SK-N-SH (cell line): ENCODE results near the gene KCNK4. TPM values are rescaled to one million over a fixed set of nuclear protein-coding genes. Genes with fewer than 3 reads are reported as not detected.

Experiments used
- CTCF ChIA-PET: fragments of 300-600, 350-600 bp; formaldehyde crosslinking; extraction: SDS; loops from one replicate; lab custom pipeline; 2021; lab: Yijun Ruan, JAX
- POLR2A ChIA-PET: fragments of 350-600 bp; sonication (Branson Sonifier 250); formaldehyde crosslinking; extraction: SDS; loops from one replicate; lab custom pipeline; 2020; ENCODE audit warnings: antibody characterized with exemption, inconsistent platforms; lab: Yijun Ruan, JAX
- DNase-seq: peaks from one replicate; pipeline ENCODE4 v3.0.0; 2012
- H2AFZ ChIP-seq: fragments of 200-600 bp; sonication (generic); 2 replicates; pipeline ENCODE4 v1.8.1; 2016; ENCODE audit warnings: antibody characterized with exemption, mild to moderate bottlenecking, low read depth
- H3F3A ChIP-seq: fragments of 200-600 bp; sonication (generic); replicated peaks from 2 replicates; pipeline ENCODE3; 2016; ENCODE audit warnings: antibody characterized with exemption, mild to moderate bottlenecking; ENCODE audit not compliant: insufficient read depth
- H3K27ac ChIP-seq, 2 experiments: fragments of 200-500 bp in 1 of 2; fragments of 200-600 bp in 1 of 2; sonication (Bioruptor generic) in 1 of 2; sonication (generic), shearing (Covaris generic) in 1 of 2; 2 replicates each; pipeline versions ENCODE4 v1.5.1 to v1.6.1; 2014 to 2016; ENCODE audit warnings: low read depth in 2 of 2, inconsistent platforms in 1 of 2, low read length in 1 of 2, mild to moderate bottlenecking in 1 of 2, mixed read lengths in 1 of 2
- H3K27me3 ChIP-seq: fragments of 200-600 bp; sonication (generic), shearing (Covaris generic); 2 replicates; pipeline ENCODE4 v1.6.1; 2016; ENCODE audit warnings: mixed run types; ENCODE audit not compliant: insufficient read depth
- H3K36me3 ChIP-seq, 2 experiments: fragments of 200-500 bp in 1 of 2; fragments of 200-600 bp in 1 of 2; sonication (Bioruptor generic) in 1 of 2; sonication (generic) in 1 of 2; replicated peaks in 1 of 2; 2 replicates each; pipeline versions ENCODE3 to v1.5.1; 2014 to 2016; ENCODE audit warnings: low read length in 1 of 2, mild to moderate bottlenecking in 1 of 2; ENCODE audit not compliant: insufficient read depth in 2 of 2, control insufficient read depth in 1 of 2
- H3K4me1 ChIP-seq, 2 experiments: fragments of 200-500 bp in 1 of 2; fragments of 200-600 bp in 1 of 2; sonication (Bioruptor generic) in 1 of 2; sonication (generic), shearing (Covaris generic) in 1 of 2; 2 replicates each; pipeline versions ENCODE4 v1.5.1 to v1.6.1; 2014 to 2016; ENCODE audit warnings: low read depth in 1 of 2, low read length in 1 of 2, mixed run types in 1 of 2; ENCODE audit not compliant: insufficient read depth in 2 of 2, control insufficient read depth in 1 of 2
- H3K4me2 ChIP-seq: fragments of 200-600 bp; sonication (generic), shearing (Covaris generic); 2 replicates; pipeline ENCODE4 v1.6.1; 2017; ENCODE audit warnings: mixed run types
- H3K4me3 ChIP-seq, 2 experiments: fragments of 200-500 bp in 1 of 2; fragments of 200-600 bp in 1 of 2; sonication (Bioruptor generic) in 1 of 2; sonication (generic), shearing (Covaris generic) in 1 of 2; 2 replicates each; pipeline versions ENCODE4 v1.5.1 to v1.8.1; 2014 to 2016; ENCODE audit warnings: low read depth in 2 of 2, inconsistent platforms in 1 of 2, low read length in 1 of 2, mild to moderate bottlenecking in 1 of 2, mixed read lengths in 1 of 2, moderate library complexity in 1 of 2
- H3K79me2 ChIP-seq: fragments of 200-600 bp; sonication (generic); 2 replicates; pipeline ENCODE4 v1.8.1; 2017; ENCODE audit warnings: mild to moderate bottlenecking; ENCODE audit not compliant: insufficient read depth
- H3K9ac ChIP-seq: fragments of 200-600 bp; sonication (generic); 2 replicates; pipeline ENCODE4 v1.6.1; 2017; ENCODE audit warnings: mixed run types
- H3K9me2 ChIP-seq: fragments of 200-600 bp; sonication (generic); 2 replicates; pipeline ENCODE4 v1.6.1; 2017; ENCODE audit warnings: mixed run types
- H3K9me3 ChIP-seq: fragments of 200-600 bp; sonication (generic); 2 replicates; pipeline ENCODE4 v1.6.1; 2017; ENCODE audit warnings: mixed run types, mild to moderate bottlenecking, moderate library complexity
- H4K20me1 ChIP-seq: fragments of 200-600 bp; sonication (generic); 2 replicates; pipeline ENCODE4 v1.6.1; 2017; ENCODE audit warnings: mild to moderate bottlenecking, mixed run types; ENCODE audit not compliant: insufficient read depth
- CTCF ChIP-seq: fragments of 200-600 bp; sonication (generic); IDR thresholded peaks from 2 replicates; pipeline ENCODE4 v1.6.1; 2017; ENCODE audit warnings: antibody characterized with exemption, mild to moderate bottlenecking, moderate library complexity
- EP300 ChIP-seq, 2 experiments: IDR thresholded peaks; 2 replicates each; pipeline versions ENCODE4 v1.4.0 to v1.6.1; 2012; ENCODE audit warnings: borderline replicate concordance in 1 of 2, low read depth in 1 of 2, low read length in 1 of 2
- FOSL2 ChIP-seq: IDR thresholded peaks from 2 replicates; pipeline ENCODE4 v1.4.0; 2012; ENCODE audit warnings: low read depth, mild to moderate bottlenecking, moderate library complexity, borderline replicate concordance
- MAX ChIP-seq: IDR thresholded peaks from 2 replicates; pipeline ENCODE4 v1.4.0; 2012; ENCODE audit warnings: low read depth
- POLR2AphosphoS5 ChIP-seq: IDR thresholded peaks from 2 replicates; pipeline ENCODE4 v1.6.1; 2012; ENCODE audit warnings: low read depth, low read length
- RCOR1 ChIP-seq: fragments of 150-350 bp; IDR thresholded peaks from 2 replicates; pipeline ENCODE4 v1.6.1; 2017; ENCODE audit warnings: antibody characterized with exemption, low read length
- SIN3A ChIP-seq: IDR thresholded peaks from 2 replicates; pipeline ENCODE4 v1.6.1; 2012; ENCODE audit warnings: low read depth, mild to moderate bottlenecking, low read length, moderate library complexity, borderline replicate concordance
- TCF12 ChIP-seq: IDR thresholded peaks from 2 replicates; pipeline ENCODE4 v1.4.0; 2012
- YY1 ChIP-seq: IDR thresholded peaks from 2 replicates; pipeline ENCODE4 v1.4.0; 2012; ENCODE audit warnings: low read depth, mild to moderate bottlenecking
- ZBTB33 ChIP-seq: IDR thresholded peaks from 2 replicates; pipeline ENCODE4 v1.4.0; 2012; ENCODE audit warnings: low read depth, borderline replicate concordance
- WGBS: methylation state at CpG from one replicate; pipeline ENCODE4 v1.1.6; 2017; ENCODE audit warnings: low lambda C conversion rate; 5-methylcytosine and 5-hydroxymethylcytosine counted together
- polyA plus RNA-seq, 3 experiments: library from polyadenylated mRNA; depleted of rRNA; stranded (reverse); fragments of >200 nt; gene quantifications; 2 replicates each; pipeline ENCODE4 v1.2.3, GENCODE V29; 2012
- TF ChIP-seq, protein P1 (sequence below): IDR thresholded peaks from 2 replicates; pipeline ENCODE4 v1.4.0; 2012; ENCODE audit warnings: low read depth, borderline replicate concordance

KCNK4 gene
- polyA plus RNA-seq, 1 of the 3 experiments (the other 2 are of a cell fraction) = 0.16 TPM

DNA sequence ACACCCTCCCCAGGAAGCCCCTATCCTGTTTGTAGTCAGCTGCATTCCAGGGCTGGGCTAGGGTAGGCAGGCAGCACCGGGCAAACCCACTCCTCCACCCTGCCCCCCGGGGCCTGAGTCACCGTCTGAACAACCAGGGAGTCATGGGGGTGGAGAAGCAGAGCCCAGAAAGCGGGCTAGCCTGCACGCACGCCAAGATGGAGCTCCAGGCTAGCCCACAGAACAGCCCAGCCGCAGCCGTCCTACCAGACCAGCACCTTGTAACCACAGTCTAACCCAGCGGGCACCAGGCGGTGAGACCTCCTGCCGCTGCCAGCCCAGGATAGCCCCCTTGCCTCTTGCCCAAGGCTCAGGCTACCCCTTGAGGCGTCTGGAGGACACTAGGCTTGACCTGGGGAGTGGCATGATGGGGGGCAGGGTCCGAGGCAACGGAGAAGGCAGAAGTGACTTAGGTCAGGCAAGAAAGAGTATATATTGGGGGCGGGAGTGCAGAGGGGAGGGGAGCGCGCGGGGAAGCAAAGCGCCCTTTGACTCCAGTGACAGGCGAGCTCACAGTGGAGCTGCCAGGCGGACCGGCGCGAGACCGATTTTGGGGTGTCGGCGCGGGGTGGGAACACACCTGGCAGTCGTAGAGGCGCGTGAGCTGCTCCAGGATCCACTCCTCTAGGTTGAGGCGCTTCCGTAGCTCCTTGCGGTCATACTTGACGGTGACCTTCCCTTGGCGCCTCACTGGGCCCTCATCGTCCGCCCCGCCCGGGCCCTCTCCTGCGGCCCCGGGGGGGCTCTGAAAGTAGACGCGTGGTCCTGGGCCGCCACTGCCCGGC lies 45.1 kb upstream of the KCNK4 start:
- Histone ChIP-seq H4K20me1 (no peaks in the 10 kb centered on the region), H3K9me2 (no peaks in the 10 kb centered on the region), H3K36me3 (peaks cover 10 to 14% of the 10 kb centered on the region in 2 experiments), H3K79me2 (peaks cover 48% of the 10 kb centered on the region), H3F3A (peaks cover 11% of the 10 kb centered on the region), H3K4me1 (peaks cover 9 to 44% of the 10 kb centered on the region in 2 experiments; a peak in 2 of 4 replicates), H3K27ac (peak overlapping the region; percentile 63 to 89), H3K9ac (peak overlapping the region; percentile 72), H3K27me3 (no peaks in the 10 kb centered on the region), H3K4me3 (peak overlapping the region; percentile 75 to 98), H3K9me3 (no peaks in the 10 kb centered on the region), H2AFZ (no peak overlapping the region), H3K4me2 (peak overlapping the region; percentile 77)
- peak; percentile 58 for DNase-seq
- WGBS = 2% methylated on average over 16 of the region's 46 CpGs
- POLR2A ChIA-PET = interaction anchor here (1.0 to 12.4 kb wide), 9 partner anchors 15 to 65 kb away, joined by 3 to 112 read pairs (median 3); partner anchors contain the start of gene ESRRA
- peak; percentile 24; the same call in 1 of the 2 replicates for TF ChIP-seq SIN3A
- TF ChIP-seq RCOR1 = peak; percentile 46; the same call in 1 of the 2 replicates
- peak; percentile 55; the same call in 1 of the 2 replicates for TF ChIP-seq MAX
- TF ChIP-seq FOSL2 = peak; percentile 90; the same call in 1 of the 2 replicates
- no peak for TF ChIP-seq EP300 (IDR thresholded peaks at IDR 0.05; ENCODE audit: borderline replicate concordance in 1 of 2, low read depth in 1 of 2, low read length in 1 of 2)
- TF ChIP-seq POLR2AphosphoS5 = peak; percentile 16
- TF ChIP-seq, protein P1, sequence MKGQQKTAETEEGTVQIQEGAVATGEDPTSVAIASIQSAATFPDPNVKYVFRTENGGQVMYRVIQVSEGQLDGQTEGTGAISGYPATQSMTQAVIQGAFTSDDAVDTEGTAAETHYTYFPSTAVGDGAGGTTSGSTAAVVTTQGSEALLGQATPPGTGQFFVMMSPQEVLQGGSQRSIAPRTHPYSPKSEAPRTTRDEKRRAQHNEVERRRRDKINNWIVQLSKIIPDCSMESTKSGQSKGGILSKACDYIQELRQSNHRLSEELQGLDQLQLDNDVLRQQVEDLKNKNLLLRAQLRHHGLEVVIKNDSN = no peak
- peak; percentile 65; the same call in 1 of the 2 replicates for TF ChIP-seq YY1
- no peak for TF ChIP-seq ZBTB33
- TF ChIP-seq TCF12 = 0 out of 2 replicates have a peak, but pooled peaks have one; percentile 22
- no peak for TF ChIP-seq CTCF
- CTCF ChIA-PET = interaction anchor here (1.0 to 3.4 kb wide), 6 partner anchors 13 to 1084 kb away, joined by 3 to 20 read pairs (median 8); partner anchors contain the start of genes DNAJC4 and ESRRA
